ENCODE results near the gene MGAT3.

- no peak for TF ChIP-seq CTCF (conservative IDR thresholded peaks at IDR 0.05; ENCODE audit: low read length)
- TF ChIP-seq EZH2phosphoT487 (IDR thresholded peaks at IDR 0.05; ENCODE audit: borderline replicate concordance), result no peak
These were observed 18.8 kb upstream of the MGAT3 start for GRCh38 chr22:39437791-39438704.
